Epithelial cell of proximal tubule (primary cell): ENCODE data around the gene SYT11. TPM values are rescaled to one million over a fixed set of nuclear protein-coding genes. Genes with fewer than 3 reads are reported as not detected.
"Not testable (repeated sequence)": the region's sequence is repeated elsewhere in the genome, so short reads cannot be mapped to it uniquely, and the experiment has no call there.

ENCODE experiments used
- DNase-seq: peaks from one replicate; pipeline ENCODE4 v3.0.0-alpha.2; 2011; ENCODE audit warnings: low read depth
- H3K4me3 ChIP-seq: 2 replicates; pipeline ENCODE4 v1.5.1; 2011; ENCODE audit warnings: low read depth, mild to moderate bottlenecking, low read length
- total RNA-seq: library from RNA; depleted of rRNA; stranded (reverse); fragments of >200 nt; gene quantifications from 2 replicates; pipeline ENCODE4 v1.2.3, GENCODE V29; 2015
- TF ChIP-seq, protein P1 (sequence below): conservative IDR thresholded peaks from 2 replicates; pipeline ENCODE4 v1.5.1; 2012; ENCODE audit warnings: low read depth, mild to moderate bottlenecking, low read length

SYT11 gene
- total RNA-seq, 1 donor from 2014 or later = 15.4 TPM

DNA sequence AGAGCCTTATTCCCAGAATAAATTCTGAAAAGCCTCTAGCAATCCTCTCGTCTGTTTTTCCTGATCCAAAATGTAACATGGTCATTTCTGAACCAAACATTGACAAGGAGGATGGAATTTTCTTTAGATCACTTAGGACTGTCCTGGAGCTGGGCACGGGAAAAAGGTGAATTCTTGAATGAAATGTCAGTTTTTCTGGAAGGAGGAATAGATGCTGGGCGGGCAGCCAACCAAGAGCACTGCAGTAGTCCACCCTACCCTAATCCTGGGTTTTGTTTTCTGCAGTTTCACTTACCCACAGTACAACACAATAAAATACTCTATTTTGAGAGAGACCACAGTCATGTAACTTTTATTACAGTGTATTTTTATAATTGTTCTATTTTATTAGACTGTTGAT, 30.9 kb downstream of the SYT11 start:
- TF ChIP-seq, protein P1, sequence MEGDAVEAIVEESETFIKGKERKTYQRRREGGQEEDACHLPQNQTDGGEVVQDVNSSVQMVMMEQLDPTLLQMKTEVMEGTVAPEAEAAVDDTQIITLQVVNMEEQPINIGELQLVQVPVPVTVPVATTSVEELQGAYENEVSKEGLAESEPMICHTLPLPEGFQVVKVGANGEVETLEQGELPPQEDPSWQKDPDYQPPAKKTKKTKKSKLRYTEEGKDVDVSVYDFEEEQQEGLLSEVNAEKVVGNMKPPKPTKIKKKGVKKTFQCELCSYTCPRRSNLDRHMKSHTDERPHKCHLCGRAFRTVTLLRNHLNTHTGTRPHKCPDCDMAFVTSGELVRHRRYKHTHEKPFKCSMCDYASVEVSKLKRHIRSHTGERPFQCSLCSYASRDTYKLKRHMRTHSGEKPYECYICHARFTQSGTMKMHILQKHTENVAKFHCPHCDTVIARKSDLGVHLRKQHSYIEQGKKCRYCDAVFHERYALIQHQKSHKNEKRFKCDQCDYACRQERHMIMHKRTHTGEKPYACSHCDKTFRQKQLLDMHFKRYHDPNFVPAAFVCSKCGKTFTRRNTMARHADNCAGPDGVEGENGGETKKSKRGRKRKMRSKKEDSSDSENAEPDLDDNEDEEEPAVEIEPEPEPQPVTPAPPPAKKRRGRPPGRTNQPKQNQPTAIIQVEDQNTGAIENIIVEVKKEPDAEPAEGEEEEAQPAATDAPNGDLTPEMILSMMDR = no peak
- no peak for DNase-seq
- no peak overlapping the region for H3K4me3 ChIP-seq

DNA sequence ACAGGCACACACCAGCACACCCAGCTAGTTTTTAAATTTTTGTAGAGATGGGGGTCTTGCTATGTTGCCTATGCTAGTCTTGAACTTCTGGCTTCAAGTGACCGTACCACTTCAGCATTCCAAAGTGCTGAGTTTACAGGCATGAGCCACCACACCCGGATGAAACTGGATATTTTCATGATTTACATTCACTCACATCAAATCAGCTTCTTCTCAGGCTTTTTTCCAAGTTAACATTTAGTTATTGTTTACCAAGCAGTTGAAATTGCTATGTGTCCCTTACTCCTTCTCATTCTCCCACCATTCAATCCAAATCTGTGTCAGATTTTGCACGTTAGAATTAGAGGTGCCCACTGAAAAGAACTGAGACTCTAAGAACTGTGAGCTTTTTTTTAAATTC, 33.4 kb downstream of the SYT11 start:
- TF ChIP-seq, protein P1 = no peak
- no peak overlapping the region for H3K4me3 ChIP-seq
- peak; percentile 55 for DNase-seq

DNA sequence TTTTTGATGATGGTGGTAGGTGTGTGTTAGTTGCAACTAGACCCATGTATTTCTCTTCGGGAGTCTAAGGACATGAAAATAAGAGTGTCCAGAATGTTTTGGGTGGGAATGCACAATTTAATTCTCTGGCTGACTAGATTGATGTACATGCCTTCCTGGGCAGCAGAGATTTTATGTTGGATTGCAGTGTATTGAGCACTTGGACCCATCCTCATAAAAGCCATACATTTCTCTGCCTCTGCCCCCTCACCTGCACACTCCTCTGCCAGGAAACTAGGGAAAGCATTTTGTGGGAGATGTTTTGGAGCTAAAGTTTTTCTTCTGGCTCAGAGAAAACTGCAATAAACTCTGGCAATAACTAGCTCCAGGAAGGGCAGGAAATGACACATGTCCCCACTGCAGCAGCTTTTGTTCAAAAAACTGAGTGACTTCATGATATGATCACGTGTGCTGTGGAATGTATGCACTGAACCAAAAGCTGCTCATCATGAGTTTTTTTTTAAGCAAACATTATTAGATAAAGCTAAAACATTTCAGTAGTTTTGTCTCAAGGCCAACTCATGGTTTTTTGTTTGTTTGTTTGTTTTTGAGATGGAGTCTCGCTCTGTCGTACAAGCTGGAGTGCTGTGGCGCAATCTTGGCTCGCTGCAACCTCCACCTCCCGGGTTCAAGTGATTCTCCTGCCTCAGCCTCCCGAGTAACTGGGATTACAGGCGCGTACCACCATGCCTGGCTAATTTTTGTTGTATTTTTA, 34.2 kb downstream of the SYT11 start:
- no peak overlapping the region for H3K4me3 ChIP-seq
- TF ChIP-seq, protein P1 = no peak
- no peak for DNase-seq

DNA sequence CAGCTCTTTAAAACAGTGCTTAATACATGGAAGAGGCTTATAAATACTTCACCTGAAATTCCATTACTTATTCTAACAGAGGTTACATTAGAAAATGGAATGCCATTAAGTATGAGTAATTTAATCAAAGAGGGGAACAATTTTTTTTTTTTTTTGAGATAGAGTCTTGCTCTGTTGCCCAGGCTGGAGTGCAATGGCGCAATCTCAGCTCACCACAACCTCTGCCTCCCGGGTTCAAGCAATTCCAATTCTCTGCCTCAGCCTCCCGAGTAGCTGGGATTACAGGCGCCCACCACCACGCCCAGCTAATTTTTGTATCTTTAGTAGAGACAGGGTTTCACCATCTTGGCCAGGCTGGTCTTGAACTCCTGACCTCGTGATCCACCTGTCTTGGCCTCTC, 36.2 kb downstream of the SYT11 start:
- not testable (repeated sequence) for H3K4me3 ChIP-seq, DNase-seq

DNA sequence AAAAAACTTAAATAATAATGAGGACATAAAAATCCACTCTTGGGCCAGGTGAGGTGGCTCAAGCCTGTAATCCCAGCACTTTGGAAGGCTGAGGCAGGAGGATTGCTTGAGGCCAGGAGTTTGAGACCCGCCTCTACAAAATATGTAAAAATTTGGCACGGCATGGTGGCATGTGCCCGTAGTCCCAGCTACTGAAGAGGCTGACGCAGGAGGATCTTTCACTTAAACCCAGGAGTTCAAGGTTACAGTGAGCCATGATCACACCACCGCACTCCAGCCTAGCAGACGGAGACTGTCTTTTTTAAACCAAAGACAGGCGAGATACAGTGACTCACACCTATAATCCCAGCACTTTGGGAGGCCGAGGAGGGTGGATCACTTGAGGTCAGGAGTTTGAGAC, 37.1 kb downstream of the SYT11 start:
- H3K4me3 ChIP-seq, DNase-seq: not testable (repeated sequence)

GRCh38 chr1:155897746-155898145, 38.4 kb downstream of the SYT11 start:
- TF ChIP-seq, protein P1 = no peak
- no peak overlapping the region for H3K4me3 ChIP-seq
- DNase-seq = no peak

DNA sequence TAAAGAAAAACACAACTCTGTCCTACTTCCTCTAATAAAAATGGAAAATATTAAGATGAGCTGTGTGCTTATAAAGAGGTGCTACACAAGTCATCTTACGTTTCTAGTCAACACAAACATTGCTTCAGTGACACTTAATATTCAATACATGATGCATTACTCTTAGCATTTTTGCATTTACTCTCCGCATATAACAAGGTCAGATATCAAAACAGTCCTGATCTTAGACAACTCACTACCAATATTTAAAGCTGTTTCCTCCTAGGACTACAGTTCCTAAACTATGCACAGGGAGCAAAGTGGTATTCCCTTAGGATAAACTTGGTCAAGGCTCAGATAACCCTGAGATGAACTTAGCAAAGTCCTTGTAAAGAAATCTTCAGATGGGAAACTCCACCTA, 39.5 kb downstream of the SYT11 start:
- DNase-seq = no peak
- no peak overlapping the region for H3K4me3 ChIP-seq
- TF ChIP-seq, protein P1 = no peak

DNA sequence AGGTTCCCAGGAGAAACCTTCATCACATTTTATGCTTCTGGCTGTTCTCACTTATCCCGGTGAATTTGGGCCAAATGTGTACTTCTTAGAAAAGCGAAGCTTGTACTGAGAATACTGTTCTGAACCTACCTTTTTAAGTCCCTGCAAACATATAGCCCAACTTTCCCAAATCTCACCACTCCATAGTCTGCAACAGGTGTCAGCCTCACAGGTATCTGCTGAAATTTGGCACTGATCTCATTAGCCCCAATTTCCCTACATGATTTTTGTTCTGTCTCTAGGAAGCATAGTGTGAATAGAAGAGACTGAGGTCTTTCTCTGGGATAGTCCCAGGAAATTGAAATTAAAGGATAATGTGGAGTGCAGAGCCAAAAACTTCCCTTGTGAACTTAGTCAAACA, 40.3 kb downstream of the SYT11 start:
- TF ChIP-seq, protein P1 = no peak
- H3K4me3 ChIP-seq = no peak overlapping the region
- no peak for DNase-seq
